MM.1S (cell line): ENCODE data around the gene RTL5.

Experiments used
- DNase-seq: peaks from one replicate; pipeline ENCODE4 v3.0.0-alpha.2; 2015
- H2AFZ ChIP-seq: fragments of 300-600 bp; sonication (generic); 2 replicates; pipeline ENCODE4 v1.6.0; 2016; ENCODE audit warnings: antibody characterized with exemption, low read length
- H3F3A ChIP-seq: fragments of 300-600 bp; sonication (generic); 2 replicates; pipeline ENCODE4 v1.6.1; 2016; ENCODE audit warnings: mild to moderate bottlenecking, antibody characterized with exemption, low read length, moderate library complexity, mixed read lengths; ENCODE audit not compliant: insufficient read depth
- H3K27ac ChIP-seq: fragments of 300-600 bp; sonication (generic); 2 replicates; pipeline ENCODE4 v1.5.1; 2016; ENCODE audit warnings: mild to moderate bottlenecking, low read length
- H3K27me3 ChIP-seq: fragments of 300-600 bp; sonication (generic); replicated peaks from 2 replicates; pipeline ENCODE4 v1.6.0; 2016; ENCODE audit warnings: low read length; ENCODE audit not compliant: insufficient read depth
- H3K36me3 ChIP-seq: fragments of 300-600 bp; sonication (generic); replicated peaks from 2 replicates; pipeline ENCODE4 v1.6.1; 2016; ENCODE audit warnings: mild to moderate bottlenecking, low read length, mixed read lengths; ENCODE audit not compliant: insufficient read depth
- H3K4me1 ChIP-seq: fragments of 300-600 bp; sonication (generic); 2 replicates; pipeline ENCODE4 v1.6.1; 2016; ENCODE audit warnings: low read length, mixed read lengths
- H3K4me2 ChIP-seq: fragments of 300-600 bp; sonication (generic); 2 replicates; pipeline ENCODE4 v1.6.0; 2016; ENCODE audit warnings: low read depth, low read length
- H3K4me3 ChIP-seq: fragments of 300-600 bp; sonication (generic); 2 replicates; pipeline ENCODE4 v1.5.1; 2016; ENCODE audit warnings: low read length, mixed read lengths
- H3K79me2 ChIP-seq: fragments of 300-600 bp; sonication (generic); 2 replicates; pipeline ENCODE4 v1.6.1; 2016; ENCODE audit warnings: mixed run types, low read length, mixed read lengths
- H3K9ac ChIP-seq: fragments of 300-600 bp; sonication (generic); 2 replicates; pipeline ENCODE4 v1.6.1; 2016; ENCODE audit warnings: low read length, mixed read lengths
- H3K9me2 ChIP-seq: fragments of 300-600 bp; sonication (generic); replicated peaks from 2 replicates; pipeline ENCODE4 v1.6.1; 2016; ENCODE audit warnings: mild to moderate bottlenecking, low read length, mixed read lengths; ENCODE audit not compliant: insufficient read depth
- H3K9me3 ChIP-seq: fragments of 300-600 bp; sonication (generic); replicated peaks from 2 replicates; pipeline ENCODE4 v1.6.1; 2016; ENCODE audit warnings: mild to moderate bottlenecking, low read length, mixed read lengths; ENCODE audit not compliant: insufficient read depth
- H4K20me1 ChIP-seq: fragments of 300-600 bp; sonication (generic); 2 replicates; pipeline ENCODE4 v1.6.1; 2016; ENCODE audit warnings: mild to moderate bottlenecking, low read length, moderate library complexity, mixed read lengths; ENCODE audit not compliant: insufficient read depth
- CTCF ChIP-seq: fragments of 300-600 bp; sonication (generic); IDR thresholded peaks from 2 replicates; pipeline ENCODE4 v1.5.1; 2016; ENCODE audit warnings: antibody characterized with exemption, low read length, mixed read lengths
- EZH2 ChIP-seq: fragments of 300-600 bp; sonication (generic); optimal IDR thresholded peaks from 2 replicates; pipeline ENCODE3; 2017; ENCODE audit warnings: low read depth, mild to moderate bottlenecking, antibody characterized with exemption, low read length, mixed read lengths
- EZH2phosphoT487 ChIP-seq: fragments of 300-600 bp; sonication (generic); IDR thresholded peaks from 2 replicates; pipeline ENCODE4 v1.6.1; 2018; ENCODE audit warnings: antibody characterized with exemption, low read length

The RTL5 gene

DNA sequence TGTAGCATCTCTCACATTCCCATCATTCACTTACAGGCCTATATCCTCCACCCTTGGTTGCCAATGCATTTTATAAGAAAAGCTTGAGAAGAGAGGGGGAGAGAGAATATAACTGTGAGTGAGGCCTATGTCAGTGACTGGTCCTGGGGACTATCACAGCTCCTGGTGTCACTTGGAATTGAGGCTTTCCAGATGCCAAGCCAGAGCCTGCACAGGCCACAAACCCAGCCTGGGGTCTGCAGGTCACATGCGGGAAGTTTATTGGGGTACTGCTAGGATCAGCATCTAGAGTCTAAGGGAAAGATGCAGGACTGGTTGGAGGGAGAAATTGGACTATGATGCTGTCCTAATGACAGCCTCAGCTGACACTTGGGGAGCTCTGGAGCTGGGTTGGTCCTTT, 47.6 kb downstream of the RTL5 start:
- no peak for DNase-seq
- Histone ChIP-seq H3K4me2 (no peak overlapping the region), H3K27me3 (no peaks in the 10 kb centered on the region), H3K9me2 (no peaks in the 10 kb centered on the region), H3K4me3 (no peak overlapping the region), H3K79me2 (no peaks in the 10 kb centered on the region), H3K36me3 (no peaks in the 10 kb centered on the region), H3K9ac (no peak overlapping the region), H3K9me3 (no peaks in the 10 kb centered on the region), H4K20me1 (no peaks in the 10 kb centered on the region), H3F3A (no peaks in the 10 kb centered on the region), H2AFZ (no peak overlapping the region), H3K4me1 (peaks cover 5% of the 10 kb centered on the region), H3K27ac (no peak overlapping the region)
- TF ChIP-seq EZH2phosphoT487: no peak
- no peak for TF ChIP-seq CTCF
- no peak for TF ChIP-seq EZH2

- Histone ChIP-seq H3K27me3 (no peaks in the 10 kb centered on the region), H3K36me3 (no peaks in the 10 kb centered on the region), H3F3A (no peaks in the 10 kb centered on the region), H3K27ac (no peak overlapping the region), H3K9me2 (no peaks in the 10 kb centered on the region), H4K20me1 (no peaks in the 10 kb centered on the region), H3K9ac (no peak overlapping the region), H3K4me3 (no peak overlapping the region), H3K4me1 (peaks cover 5% of the 10 kb centered on the region), H3K79me2 (no peaks in the 10 kb centered on the region), H3K9me3 (no peaks in the 10 kb centered on the region), H2AFZ (no peak overlapping the region), H3K4me2 (peak overlapping the region; percentile 16; the same call in 1 of the 2 replicates)
- TF ChIP-seq EZH2: no peak
- TF ChIP-seq EZH2phosphoT487: no peak
- no peak for TF ChIP-seq CTCF
- no peak for DNase-seq
These were observed 48.4 kb downstream of the RTL5 start for GRCh38 chrX:72083291-72083690.

DNA sequence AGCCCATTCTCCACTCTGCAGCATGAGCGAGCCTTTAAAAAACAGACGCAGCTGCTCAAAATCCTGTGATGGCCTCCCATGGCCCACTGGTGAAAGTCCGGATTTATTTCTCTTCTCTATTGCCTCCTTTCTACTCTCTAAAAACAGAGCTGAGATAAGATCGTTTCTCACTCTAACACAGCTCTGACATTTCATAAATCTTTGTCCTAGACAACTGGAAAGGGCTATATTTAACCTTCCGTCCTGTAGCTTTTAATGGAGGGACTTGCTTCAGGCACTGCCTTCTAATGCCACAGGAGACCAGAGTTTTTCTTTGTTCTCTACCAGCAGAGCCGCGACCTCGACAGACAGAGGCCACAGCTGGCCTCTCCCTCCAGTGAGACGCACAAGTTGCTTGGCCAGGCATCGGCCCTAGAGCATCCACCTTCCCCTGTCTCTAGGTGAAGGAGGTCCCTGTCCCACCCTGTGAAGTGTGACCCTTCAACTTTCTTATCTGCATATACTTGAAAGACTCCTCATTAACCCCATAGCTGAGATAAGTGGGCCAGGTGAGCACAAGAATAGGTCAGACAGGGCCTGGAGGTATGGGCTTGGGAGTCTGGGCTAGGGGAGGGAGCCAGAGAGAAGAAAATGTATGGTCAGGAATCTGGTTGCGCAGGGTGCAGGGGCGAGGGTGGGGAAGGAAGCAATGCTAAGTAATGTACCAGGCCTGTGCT, 50.0 kb downstream of the RTL5 start:
- H3K79me2 ChIP-seq: no peaks in the 10 kb centered on the region
- no peaks in the 10 kb centered on the region for H3K36me3 ChIP-seq
- H3F3A ChIP-seq: no peaks in the 10 kb centered on the region
- H3K9me3 ChIP-seq: no peaks in the 10 kb centered on the region
- no peak overlapping the region for H3K4me2 ChIP-seq
- H2AFZ ChIP-seq: no peak overlapping the region
- H3K27ac ChIP-seq: no peak overlapping the region
- H3K4me1 ChIP-seq: peaks cover 5% of the 10 kb centered on the region
- no peaks in the 10 kb centered on the region for H4K20me1 ChIP-seq
- H3K9ac ChIP-seq: no peak overlapping the region
- no peak overlapping the region for H3K4me3 ChIP-seq
- DNase-seq: no peak
- no peaks in the 10 kb centered on the region for H3K27me3 ChIP-seq
- TF ChIP-seq CTCF: no peak
- H3K9me2 ChIP-seq: no peaks in the 10 kb centered on the region
